Measurements from ENCODE around the gene CALHM1.

GRCh38 chr10:103463499-103463898 is 4.8 kb upstream of the CALHM1 start:
- TF ChIP-seq CTCF (IDR thresholded peaks at IDR 0.05; ENCODE audit: low read depth, low read length) (no peak), EZH2phosphoT487 (IDR thresholded peaks at IDR 0.05; ENCODE audit: low read depth) (no peak)

Measured in OCI-LY3 (cell line).